Prostate gland (tissue), 2 donors: ENCODE measurements around the gene PCDHB11. TPM values are rescaled to one million over a fixed set of nuclear protein-coding genes. Genes with fewer than 3 reads are reported as not detected.
"Not testable (repeated sequence)": the region's sequence is repeated elsewhere in the genome, so short reads cannot be mapped to it uniquely, and the experiment has no call there.

ENCODE experiments used
- DNase-seq: peaks from one replicate; pipeline ENCODE4 v3.0.0-alpha.2; 2019; ENCODE audit warnings: low spot score
- H3K27ac ChIP-seq, 2 donors: fragments of 200-600 bp; sonication (generic); 2 replicates each; pipeline ENCODE4 v1.5.1; 2017 to 2019
- H3K27me3 ChIP-seq: fragments of 200-600 bp; sonication (generic); replicated peaks from 2 replicates; pipeline ENCODE4 v1.5.1; 2019; ENCODE audit not compliant: insufficient read depth
- H3K36me3 ChIP-seq, 2 donors: fragments of 200-600 bp; sonication (generic); 1 replicate in 1 of 2; 2 replicates in 1 of 2; pipeline versions ENCODE4 v1.5.1 to v1.8.1; 2017 to 2019
- H3K4me1 ChIP-seq: fragments of 200-600 bp; sonication (generic); replicated peaks from 2 replicates; pipeline ENCODE4 v1.5.1; 2019
- H3K4me3 ChIP-seq, 2 donors: fragments of 200-600 bp; sonication (generic); 2 replicates each; pipeline ENCODE4 v1.5.1; 2017 to 2019
- H3K9me3 ChIP-seq: fragments of 200-600 bp; sonication (generic); 2 replicates; pipeline ENCODE4 v1.5.1; 2017
- CTCF ChIP-seq, 4 experiments: fragments of 200-600 bp in 2 of 4; fragments of 450-650 bp in 2 of 4; sonication (generic) in 2 of 4; IDR thresholded peaks; 1 replicate in 3 of 4; 2 replicates in 1 of 4; pipeline ENCODE4 v1.5.1; 2016 to 2019; ENCODE audit warnings: antibody characterized with exemption in 4 of 4, mild to moderate bottlenecking in 2 of 4, moderate library complexity in 2 of 4
- POLR2A ChIP-seq: fragments of 450-650 bp; IDR thresholded peaks from one replicate; pipeline ENCODE4 v1.6.1; 2016; ENCODE audit warnings: antibody characterized with exemption, mild to moderate bottlenecking
- POLR2AphosphoS5 ChIP-seq: sonication (generic); formaldehyde crosslinking; IDR thresholded peaks from one replicate; pipeline ENCODE4 v1.6.1; 2017; ENCODE audit warnings: antibody characterized with exemption
- WGBS: methylation state at CpG from one replicate; pipeline ENCODE4 v1.1.5; 2018; 5-methylcytosine and 5-hydroxymethylcytosine counted together
- intact Hi-C: fragments of 100-400 bp; cut with DNase I; formaldehyde crosslinking; loops from one replicate; pipeline ENCODE4 v1.14.2; 2022
- total RNA-seq, 2 donors: library from RNA; depleted of rRNA; stranded (reverse); fragments of >200 nt; gene quantifications; one replicate each; pipeline ENCODE4 v1.1.0, GENCODE V29; 2016

PCDHB11 gene
- total RNA-seq, 2 donors from 2014 or later: 0.41 to 2.6 TPM

DNA sequence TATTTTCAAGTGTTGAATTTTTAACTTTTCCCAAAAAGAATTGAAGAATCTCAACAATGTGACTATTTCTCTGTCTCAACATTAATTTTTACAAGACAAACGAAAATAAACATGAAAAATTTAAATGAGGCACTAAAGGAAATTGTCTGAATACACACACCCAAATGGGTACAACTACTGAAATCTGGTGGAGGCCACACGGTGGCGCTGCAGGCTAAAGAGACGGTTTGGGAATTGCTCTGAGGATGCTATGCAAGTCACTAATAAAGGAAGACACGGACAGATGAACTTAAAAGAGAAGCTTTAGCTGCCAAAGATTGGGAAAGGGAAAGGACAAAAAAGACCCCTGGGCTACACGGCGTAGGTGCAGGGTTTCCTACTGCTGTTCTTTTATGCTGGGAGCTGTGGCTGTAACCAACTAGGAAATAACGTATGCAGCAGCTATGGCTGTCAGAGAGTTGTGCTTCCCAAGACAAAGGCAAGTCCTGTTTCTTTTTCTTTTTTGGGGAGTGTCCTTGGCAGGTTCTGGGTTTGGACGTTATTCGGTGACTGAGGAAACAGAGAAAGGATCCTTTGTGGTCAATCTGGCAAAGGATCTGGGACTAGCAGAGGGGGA, 7.2 kb upstream of the PCDHB11 start, which contains the start of gene PCDHB10:
Gene PCDHB10, plus strand, starts transcription at position 244 of the 616 bp plus-strand sequence. Its CDS starts 200 bp downstream, at position 444.
- Histone ChIP-seq H3K9me3 (no peaks in the 10 kb centered on the region), H3K4me3 (no peak within 1 kb of the TSS), H3K36me3 (no peaks in the 10 kb centered on the region), H3K4me1 (no peaks in the 10 kb centered on the region), H3K27me3 (no peaks in the 10 kb centered on the region), H3K27ac (no peak within 1 kb of the TSS)
- WGBS: 6% methylated on average over 10 of the region's 10 CpGs
- DNase-seq: no peak
- intact Hi-C loops: loop anchor here (10.0 kb wide), 1 partner anchor 373 kb away; no protein-coding TSS in a partner anchor
- no peak for TF ChIP-seq POLR2A
- peak in 1 of 4 experiments; percentile 10 for TF ChIP-seq CTCF (IDR thresholded peaks at IDR 0.05)
- TF ChIP-seq POLR2AphosphoS5: no peak

- not testable (repeated sequence) for H3K4me3 ChIP-seq, H3K9me3 ChIP-seq
- intact Hi-C loops: loop anchor here (10.0 kb wide), 1 partner anchor 370 kb away; no protein-coding TSS in a partner anchor
Measured at GRCh38 chr5:141194332-141194731, 5.1 kb upstream of the PCDHB11 start.

GRCh38 chr5:141196363-141196762, 3.1 kb upstream of the PCDHB11 start:
- no peaks in the 10 kb centered on the region for H3K4me1 ChIP-seq
- DNase-seq: no peak
- no peak overlapping the region for H3K4me3 ChIP-seq
- no peaks in the 10 kb centered on the region for H3K36me3 ChIP-seq
- no peak overlapping the region for H3K27ac ChIP-seq
- H3K9me3 ChIP-seq: no peaks in the 10 kb centered on the region
- TF ChIP-seq POLR2AphosphoS5: no peak
- no peak for TF ChIP-seq CTCF (IDR thresholded peaks at IDR 0.05)
- no peak for TF ChIP-seq POLR2A
- WGBS: 57% methylated on average over 3 of the region's 3 CpGs
- intact Hi-C loops: loop anchor here (10.0 kb wide), 1 partner anchor 368 kb away; no protein-coding TSS in a partner anchor
- no peaks in the 10 kb centered on the region for H3K27me3 ChIP-seq

More at GRCh38 chr5:141194332-141194731, 5.1 kb upstream of the PCDHB11 start:
- H3K4me1 ChIP-seq, H3K27me3 ChIP-seq, H3K27ac ChIP-seq, H3K36me3 ChIP-seq, DNase-seq: not testable (repeated sequence)
- 24% methylated on average over 13 of the region's 37 CpGs for WGBS

- H3K36me3 ChIP-seq, DNase-seq, H3K9me3 ChIP-seq, H3K27ac ChIP-seq, H3K4me3 ChIP-seq, intact Hi-C loops, H3K27me3 ChIP-seq, H3K4me1 ChIP-seq: not testable (repeated sequence)
- WGBS: 20% methylated on average over 18 of the region's 38 CpGs
Measured at GRCh38 chr5:141201126-141201525, 1.7 kb downstream of the PCDHB11 start.

DNA sequence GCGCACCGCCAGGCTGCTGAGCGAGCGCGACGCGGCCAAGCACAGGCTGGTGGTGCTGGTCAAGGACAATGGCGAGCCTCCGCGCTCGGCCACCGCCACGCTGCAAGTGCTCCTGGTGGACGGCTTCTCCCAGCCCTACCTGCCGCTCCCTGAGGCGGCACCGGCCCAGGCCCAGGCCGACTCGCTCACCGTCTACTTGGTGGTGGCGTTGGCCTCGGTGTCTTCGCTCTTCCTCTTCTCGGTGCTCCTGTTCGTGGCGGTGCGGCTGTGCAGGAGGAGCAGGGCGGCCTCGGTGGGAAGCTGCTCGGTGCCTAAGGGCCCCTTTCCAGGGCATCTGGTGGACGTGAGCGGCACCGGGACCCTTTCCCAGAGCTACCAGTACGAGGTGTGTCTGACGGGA, 2.2 kb downstream of the PCDHB11 start:
- H3K36me3 ChIP-seq, H3K4me1 ChIP-seq, H3K9me3 ChIP-seq, H3K27ac ChIP-seq, H3K27me3 ChIP-seq, intact Hi-C loops, DNase-seq, H3K4me3 ChIP-seq: not testable (repeated sequence)
- WGBS: 30% methylated on average over 18 of the region's 35 CpGs

DNA sequence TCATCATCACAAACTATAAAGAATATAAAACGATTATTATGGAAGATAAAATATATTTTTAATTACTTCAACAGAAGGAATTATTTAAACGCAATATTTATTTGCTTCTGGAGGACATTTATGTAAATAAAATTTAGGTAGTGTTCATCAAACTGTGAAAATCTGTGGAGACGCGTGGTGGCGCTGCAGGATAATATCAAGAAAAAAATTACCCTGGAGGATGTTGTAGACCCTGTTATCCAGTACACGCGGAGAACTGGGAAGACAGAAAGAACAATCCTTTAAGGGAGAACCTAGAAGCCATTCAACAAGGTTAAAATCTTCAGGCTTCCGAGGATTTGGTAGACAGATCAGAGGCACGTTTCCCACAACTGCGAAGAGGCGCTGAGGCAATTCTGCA, 9.1 kb downstream of the PCDHB11 start, which contains the start of gene PCDHB12:
Gene PCDHB12, plus strand, starts transcription at position 242 of the 400 bp plus-strand sequence. CDS start 189 bp downstream, outside the sequence.
- no peak within 1 kb of the TSS for H3K4me3 ChIP-seq
- TF ChIP-seq POLR2AphosphoS5 (no peak), CTCF (IDR thresholded peaks at IDR 0.05) (no peak), POLR2A (no peak)
- H3K27ac ChIP-seq: no peak within 1 kb of the TSS
- H3K36me3 ChIP-seq: no peaks in the 10 kb centered on the region
- WGBS: 16% methylated on average over 11 of the region's 11 CpGs
- DNase-seq: no peak
- intact Hi-C loops: no loop called here
- H3K4me1 ChIP-seq: no peaks in the 10 kb centered on the region
- no peaks in the 10 kb centered on the region for H3K9me3 ChIP-seq
- peaks cover 11% of the 10 kb centered on the region for H3K27me3 ChIP-seq

GRCh38 chr5:141210281-141210680, 10.9 kb downstream of the PCDHB11 start:
- peaks cover 11% of the 10 kb centered on the region for H3K27me3 ChIP-seq
- H3K4me1 ChIP-seq, H3K27ac ChIP-seq, H3K9me3 ChIP-seq, H3K4me3 ChIP-seq, intact Hi-C loops, DNase-seq, H3K36me3 ChIP-seq: not testable (repeated sequence)
- WGBS: 31% methylated on average over 15 of the region's 39 CpGs

GRCh38 chr5:141210849-141211248, 11.4 kb downstream of the PCDHB11 start:
- H3K36me3 ChIP-seq, H3K27ac ChIP-seq, DNase-seq, H3K4me3 ChIP-seq, H3K9me3 ChIP-seq, H3K4me1 ChIP-seq, intact Hi-C loops: not testable (repeated sequence)
- peaks cover 11% of the 10 kb centered on the region for H3K27me3 ChIP-seq
- 25% methylated on average over 13 of the region's 27 CpGs for WGBS
